Vagina (tissue), 2 donors: ENCODE results near the gene VIL1.

Experiments used
- POLR2A ChIP-seq, 2 donors: fragments of 450-650 bp; IDR thresholded peaks; one replicate each; pipeline ENCODE4 v1.6.1; 2017; ENCODE audit warnings: antibody characterized with exemption in 2 of 2, mild to moderate bottlenecking in 2 of 2, moderate library complexity in 2 of 2
- TF ChIP-seq, protein P1 (sequence below), 3 experiments: fragments of 450-650 bp in 2 of 3; fragments of 200-600 bp in 1 of 3; sonication (generic) in 1 of 3; IDR thresholded peaks; one replicate each; pipeline ENCODE4 v1.5.1; 2017 to 2019; ENCODE audit warnings: antibody characterized with exemption in 3 of 3, mild to moderate bottlenecking in 2 of 3, moderate library complexity in 2 of 3

- TF ChIP-seq, protein P1, sequence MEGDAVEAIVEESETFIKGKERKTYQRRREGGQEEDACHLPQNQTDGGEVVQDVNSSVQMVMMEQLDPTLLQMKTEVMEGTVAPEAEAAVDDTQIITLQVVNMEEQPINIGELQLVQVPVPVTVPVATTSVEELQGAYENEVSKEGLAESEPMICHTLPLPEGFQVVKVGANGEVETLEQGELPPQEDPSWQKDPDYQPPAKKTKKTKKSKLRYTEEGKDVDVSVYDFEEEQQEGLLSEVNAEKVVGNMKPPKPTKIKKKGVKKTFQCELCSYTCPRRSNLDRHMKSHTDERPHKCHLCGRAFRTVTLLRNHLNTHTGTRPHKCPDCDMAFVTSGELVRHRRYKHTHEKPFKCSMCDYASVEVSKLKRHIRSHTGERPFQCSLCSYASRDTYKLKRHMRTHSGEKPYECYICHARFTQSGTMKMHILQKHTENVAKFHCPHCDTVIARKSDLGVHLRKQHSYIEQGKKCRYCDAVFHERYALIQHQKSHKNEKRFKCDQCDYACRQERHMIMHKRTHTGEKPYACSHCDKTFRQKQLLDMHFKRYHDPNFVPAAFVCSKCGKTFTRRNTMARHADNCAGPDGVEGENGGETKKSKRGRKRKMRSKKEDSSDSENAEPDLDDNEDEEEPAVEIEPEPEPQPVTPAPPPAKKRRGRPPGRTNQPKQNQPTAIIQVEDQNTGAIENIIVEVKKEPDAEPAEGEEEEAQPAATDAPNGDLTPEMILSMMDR (IDR thresholded peaks at IDR 0.05): no peak
- TF ChIP-seq POLR2A (IDR thresholded peaks at IDR 0.05): no peak
Observed at GRCh38 chr2:218371983-218372350, 47.0 kb upstream of the VIL1 start.
